GM12878 (cell line): ENCODE measurements around the gene RAN. TPM values are rescaled to one million over a fixed set of nuclear protein-coding genes. Genes with fewer than 3 reads are reported as not detected.
A peak's percentile ranks its signal among the peaks of the same experiment; 100 is the strongest.

Source experiments
- ATAC-seq: fragments of 200-7000 bp; cut with Tn5 transposase; 3 replicates; pipeline ENCODE4 v1.9.1; 2020; ENCODE audit warnings: mild to moderate bottlenecking, moderate library complexity
- BruUV-seq: library from RNA; stranded (reverse); fragments of 400-500 nt; replicated peaks from 2 replicates; lab custom pipeline; 2021; lab: Mats Ljungman, UMichigan
- CTCF ChIA-PET: fragments of 300-600 bp; sonication (Branson Sonifier 250); formaldehyde crosslinking; extraction: SDS; loops from one replicate; lab custom pipeline; 2021; ENCODE audit warnings: inconsistent platforms; lab: Yijun Ruan, JAX
- POLR2A ChIA-PET: fragments of 350-600 bp; formaldehyde crosslinking; extraction: SDS; loops from one replicate; lab custom pipeline; 2021; ENCODE audit warnings: inconsistent platforms; lab: Charles Lee
- RAD21 ChIA-PET: fragments of 300-600 bp; sonication (Branson Sonifier 250); formaldehyde crosslinking; loops from one replicate; lab custom pipeline; 2023; ENCODE audit warnings: antibody characterized with exemption; ENCODE audit not compliant: unreplicated experiment; lab: Charles Lee
- SMC1A ChIA-PET: fragments of 300-600 bp; sonication (Branson Sonifier 250); formaldehyde crosslinking; loops from one replicate; lab custom pipeline; 2023; ENCODE audit not compliant: unreplicated experiment, uncharacterized antibody; lab: Charles Lee
- DNase-seq: peaks from one replicate; pipeline ENCODE4 v3.0.0-alpha.2; 2011; ENCODE audit warnings: low read depth, low spot score
- FAIRE-seq: peaks from 3 replicates; lab custom pipeline; 2011; peaks lifted over from hg19 to GRCh38; lab: Jason Lieb, UNC
- H2AFZ ChIP-seq: 2 replicates; pipeline ENCODE4 v1.6.0; 2011; ENCODE audit warnings: low read depth, low read length, control low read depth; ENCODE audit not compliant: control insufficient read depth
- H3K27ac ChIP-seq: 2 replicates; pipeline ENCODE4 v1.5.1; 2011; ENCODE audit warnings: control low read depth; ENCODE audit not compliant: control insufficient read depth, insufficient read depth
- H3K27me3 ChIP-seq, 2 experiments: replicated peaks in 1 of 2; 2 replicates each; pipeline versions ENCODE4 v1.6.0 to v1.6.1; 2011; ENCODE audit warnings: low read length in 1 of 2; ENCODE audit not compliant: control insufficient read depth in 2 of 2, insufficient read depth in 2 of 2
- H3K36me3 ChIP-seq, 2 experiments: 2 replicates each; pipeline ENCODE4 v1.5.1; 2011; ENCODE audit warnings: low read length in 1 of 2; ENCODE audit not compliant: control insufficient read depth in 2 of 2, insufficient read depth in 2 of 2
- H3K4me1 ChIP-seq: 2 replicates; pipeline ENCODE4 v1.6.1; 2011; ENCODE audit warnings: mild to moderate bottlenecking, low read length, moderate library complexity, mixed read lengths; ENCODE audit not compliant: control insufficient read depth, insufficient read depth
- H3K4me2 ChIP-seq: 2 replicates; pipeline ENCODE4 v1.6.0; 2011; ENCODE audit warnings: control low read depth; ENCODE audit not compliant: control insufficient read depth, insufficient read depth
- H3K4me3 ChIP-seq: fragments of 200-600 bp; sonication (generic); 2 replicates; pipeline ENCODE4 v1.5.1; 2016
- H3K79me2 ChIP-seq: 2 replicates; pipeline ENCODE4 v1.6.0; 2011; ENCODE audit warnings: low read length; ENCODE audit not compliant: control insufficient read depth, insufficient read depth
- H3K9ac ChIP-seq: 2 replicates; pipeline ENCODE4 v1.8.0; 2011; ENCODE audit warnings: low read length, control low read depth, mixed read lengths; ENCODE audit not compliant: control insufficient read depth, insufficient read depth
- H3K9me3 ChIP-seq: replicated peaks from 3 replicates; pipeline ENCODE4 v1.5.1; 2011; ENCODE audit warnings: mild to moderate bottlenecking, low read length; ENCODE audit not compliant: control insufficient read depth, insufficient read depth
- H4K20me1 ChIP-seq: 2 replicates; pipeline ENCODE4 v1.6.0; 2011; ENCODE audit not compliant: control insufficient read depth, insufficient read depth
- EP300 ChIP-seq, 2 experiments: fragments of 150-350 bp in 1 of 2; IDR thresholded peaks; 2 replicates each; pipeline ENCODE4 v1.6.1; 2011 to 2012; ENCODE audit warnings: low read depth in 2 of 2, low read length in 2 of 2, borderline replicate concordance in 1 of 2, improper control_type of control experiment in 1 of 2, inconsistent platforms in 1 of 2; ENCODE audit not compliant: control insufficient read depth in 1 of 2
- FOXK2 ChIP-seq: fragments of 450-650 bp; IDR thresholded peaks from 2 replicates; pipeline ENCODE4 v1.6.1; 2017; ENCODE audit warnings: mild to moderate bottlenecking, moderate library complexity
- JUNB ChIP-seq: IDR thresholded peaks from 2 replicates; pipeline ENCODE4 v1.6.1; 2016; ENCODE audit warnings: antibody characterized with exemption, mild to moderate bottlenecking
- MYB ChIP-seq: fragments of 150-350 bp; IDR thresholded peaks from 2 replicates; pipeline ENCODE4 v1.6.1; 2014; ENCODE audit warnings: mild to moderate bottlenecking, low read depth, low read length, borderline replicate concordance
- NFXL1 ChIP-seq: fragments of 450-650 bp; IDR thresholded peaks from 2 replicates; pipeline ENCODE4 v1.6.1; 2017; ENCODE audit warnings: antibody characterized with exemption, mild to moderate bottlenecking, borderline replicate concordance
- NR2F1 ChIP-seq: fragments of 450-650 bp; conservative IDR thresholded peaks from 2 replicates; pipeline ENCODE4 v1.6.1; 2017; ENCODE audit warnings: mild to moderate bottlenecking
- PML ChIP-seq: IDR thresholded peaks from 2 replicates; pipeline ENCODE4 v1.6.1; 2012; ENCODE audit warnings: low read length, inconsistent platforms
- RB1 ChIP-seq: fragments of 450-650 bp; formaldehyde crosslinking; IDR thresholded peaks from 2 replicates; pipeline ENCODE4 v1.6.1; 2017; ENCODE audit warnings: mild to moderate bottlenecking, borderline replicate concordance
- WGBS: methylation state at CpG from one replicate; pipeline ENCODE4 v1.1.6; 2016; ENCODE audit warnings: low lambda C conversion rate; ENCODE audit not compliant: insufficient replicate concordance, insufficient coverage; ENCODE audit errors: missing lambda C conversion rate; 5-methylcytosine and 5-hydroxymethylcytosine counted together
- in situ Hi-C: fragments of 300-500 bp; cut with MboI; formaldehyde crosslinking; loops from 9 replicates; pipeline ENCODE4 v1.14.3; 2018; ENCODE audit warnings: mixed read lengths
- intact Hi-C: fragments of 100-400 bp; cut with micrococcal nuclease; formaldehyde crosslinking; loops from one replicate; pipeline ENCODE4 v1.14.2; 2022; ENCODE audit not compliant: unreplicated experiment
- polyA plus RNA-seq, 11 experiments: library from polyadenylated mRNA; depleted of rRNA in 4 of 11; unstranded in 6 of 11; stranded (reverse) in 5 of 11; fragments of >200 nt; fragmentation: Nextera tagmentation in 4 of 11; fragmentation: Illumina TruSeq in 1 of 11; extraction: Ambion mirVana in 4 of 11; extraction: Trizol in 1 of 11; gene quantifications; 1 replicate in 1 of 11; 2 replicates in 10 of 11; pipeline versions ENCODE4 v1.2.1 to v1.2.3, GENCODE V29; 2011 to 2016; ENCODE audit warnings: inconsistent platforms in 2 of 11, missing spikeins in 2 of 11, low read depth in 1 of 11
- total RNA-seq, 4 experiments: library from RNA; depleted of rRNA in 3 of 4; stranded (reverse); fragments of >200 nt in 3 of 4; fragmentation: Illumina TruSeq in 1 of 4; extraction: Trizol in 1 of 4; gene quantifications; 2 replicates each; pipeline versions ENCODE4 v1.2.1 to v1.2.3, GENCODE V29; 2013 to 2021
- TF ChIP-seq, protein P1 (sequence below): IDR thresholded peaks from 2 replicates; pipeline ENCODE4 v1.6.1; 2011; ENCODE audit warnings: borderline replicate concordance, low read depth, mild to moderate bottlenecking, moderate library complexity, low read length; ENCODE audit not compliant: insufficient read depth, poor library complexity, severe bottlenecking
- TF ChIP-seq, protein P2 (sequence below): IDR thresholded peaks from 2 replicates; pipeline ENCODE4 v1.6.1; 2012; ENCODE audit warnings: improper control_type of control experiment, low read depth, low read length; ENCODE audit not compliant: insufficient replicate concordance

The RAN gene
- total and polyA plus RNA-seq, 10 of the 15 experiments (the other 5 are each of a cell fraction or from before 2014, with no cell fraction given) = 1,598 to 3,769 (median 2,845) TPM

DNA sequence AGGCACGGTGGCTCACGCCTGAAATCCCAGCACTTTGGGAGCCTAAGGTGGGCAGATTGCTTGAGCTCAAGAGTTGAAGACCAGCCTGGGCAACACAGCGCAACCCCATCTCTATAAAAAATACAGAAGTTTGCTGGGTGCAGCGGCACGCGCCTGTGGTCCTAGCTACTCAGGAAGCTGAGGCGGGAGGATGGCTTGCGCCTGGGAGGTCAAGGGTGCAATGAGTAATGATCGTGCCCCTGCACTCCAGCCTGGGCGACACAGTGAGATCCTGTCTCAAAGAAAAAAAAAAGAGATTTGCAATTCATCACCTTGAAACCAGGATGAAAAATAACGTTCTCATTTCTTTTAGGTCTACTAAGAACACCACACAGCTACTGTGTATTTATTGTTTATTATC, 36.9 kb upstream of the RAN start:
- ChIA-PET CTCF (interaction anchor here (4.7 kb wide), 1 partner anchor 9 kb away, joined by 33 read pairs; no protein-coding TSS in a partner anchor), POLR2A (no interaction called here), SMC1A (interaction anchor here (1.3 kb wide), 1 partner anchor 9 kb away, joined by 3 read pairs; no protein-coding TSS in a partner anchor), RAD21 (interaction anchor here (1.9 kb wide), 1 partner anchor 17 kb away, joined by 5 read pairs; no protein-coding TSS in a partner anchor)
- no peak for ATAC-seq
- H4K20me1 ChIP-seq = no peaks in the 10 kb centered on the region
- H3K27me3 ChIP-seq = no peaks in the 10 kb centered on the region
- FAIRE-seq = no peak
- no peak overlapping the region for H3K4me2 ChIP-seq
- TF ChIP-seq, protein P1, sequence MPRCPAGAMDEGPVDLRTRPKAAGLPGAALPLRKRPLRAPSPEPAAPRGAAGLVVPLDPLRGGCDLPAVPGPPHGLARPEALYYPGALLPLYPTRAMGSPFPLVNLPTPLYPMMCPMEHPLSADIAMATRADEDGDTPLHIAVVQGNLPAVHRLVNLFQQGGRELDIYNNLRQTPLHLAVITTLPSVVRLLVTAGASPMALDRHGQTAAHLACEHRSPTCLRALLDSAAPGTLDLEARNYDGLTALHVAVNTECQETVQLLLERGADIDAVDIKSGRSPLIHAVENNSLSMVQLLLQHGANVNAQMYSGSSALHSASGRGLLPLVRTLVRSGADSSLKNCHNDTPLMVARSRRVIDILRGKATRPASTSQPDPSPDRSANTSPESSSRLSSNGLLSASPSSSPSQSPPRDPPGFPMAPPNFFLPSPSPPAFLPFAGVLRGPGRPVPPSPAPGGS = peak; percentile 56
- TF ChIP-seq NFXL1 = no peak
- no peak for TF ChIP-seq PML
- no peaks in the 10 kb centered on the region for H3K36me3 ChIP-seq
- BruUV-seq = no TSS peak
- DNase-seq = no peak
- H3K4me3 ChIP-seq = no peak overlapping the region
- intact Hi-C loops (loop anchor here (5.0 kb wide), 1 partner anchor 37 kb away; the partner anchor contains the start of gene RAN), in situ Hi-C loops (no loop called here)
- H3K4me1 ChIP-seq = peaks cover 5% of the 10 kb centered on the region
- H2AFZ ChIP-seq = no peak overlapping the region
- 93% methylated on average over 11 of the region's 11 CpGs for WGBS
- H3K9ac ChIP-seq = no peak overlapping the region
- H3K9me3 ChIP-seq = no peaks in the 10 kb centered on the region
- no peak overlapping the region for H3K27ac ChIP-seq
- H3K79me2 ChIP-seq = peaks cover 5% of the 10 kb centered on the region

DNA sequence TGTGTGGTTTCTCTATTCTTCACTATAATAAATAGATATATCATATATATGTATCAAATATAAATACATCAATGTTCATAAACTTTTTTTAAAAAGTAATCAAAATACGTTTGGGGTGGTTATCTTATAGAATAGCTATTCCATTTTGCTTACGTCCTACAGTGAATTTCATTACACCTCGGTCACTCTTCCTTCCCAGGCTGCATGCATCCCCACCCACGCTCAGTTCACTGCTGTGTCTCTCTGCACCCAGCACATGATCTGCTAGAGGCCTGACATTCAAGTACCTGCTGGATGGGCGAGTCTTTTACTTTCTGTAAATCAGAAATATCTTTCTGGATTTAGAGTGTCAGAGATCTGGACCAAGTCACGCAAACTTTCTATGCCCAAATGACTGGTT, 36.4 kb upstream of the RAN start:
- in situ Hi-C loops = no loop called here
- intact Hi-C loops = loop anchor here (5.0 kb wide), 1 partner anchor 37 kb away; the partner anchor contains the start of gene RAN
- ChIA-PET SMC1A (interaction anchor here (1.0 to 1.3 kb wide), 2 partner anchors 9 to 12 kb away, joined by 3 read pairs; no protein-coding TSS in a partner anchor), POLR2A (no interaction called here), CTCF (interaction anchor here (4.7 kb wide), 1 partner anchor 10 kb away, joined by 33 read pairs; no protein-coding TSS in a partner anchor), RAD21 (interaction anchor here (0.6 to 1.9 kb wide), 2 partner anchors 18 to 865 kb away, joined by 3 to 5 read pairs; no protein-coding TSS in a partner anchor)
- DNase-seq (no peak), FAIRE-seq (no peak), ATAC-seq (no peak)
- H3K9me3 ChIP-seq = no peaks in the 10 kb centered on the region
- H4K20me1 ChIP-seq = no peaks in the 10 kb centered on the region
- H3K36me3 ChIP-seq = no peaks in the 10 kb centered on the region
- H3K4me1 ChIP-seq = peaks cover 5% of the 10 kb centered on the region
- H3K9ac ChIP-seq = no peak overlapping the region
- H2AFZ ChIP-seq = no peak overlapping the region
- H3K4me3 ChIP-seq = no peak overlapping the region; the same call in 1 of the 2 replicates
- H3K4me2 ChIP-seq = no peak overlapping the region
- no peak overlapping the region for H3K27ac ChIP-seq
- WGBS = 72% methylated on average over 6 of the region's 6 CpGs
- no peaks in the 10 kb centered on the region for H3K27me3 ChIP-seq
- H3K79me2 ChIP-seq = peaks cover 5% of the 10 kb centered on the region
- no TSS peak for BruUV-seq
- TF ChIP-seq FOXK2 (no peak), MYB (no peak), EP300 (IDR thresholded peaks at IDR 0.05; ENCODE audit: borderline replicate concordance in 1 of 2, control insufficient read depth in 1 of 2, low read depth in 2 of 2, low read length in 2 of 2) (no peak), JUNB (no peak), RB1 (no peak), NR2F1 (no peak)
- TF ChIP-seq, protein P2, sequence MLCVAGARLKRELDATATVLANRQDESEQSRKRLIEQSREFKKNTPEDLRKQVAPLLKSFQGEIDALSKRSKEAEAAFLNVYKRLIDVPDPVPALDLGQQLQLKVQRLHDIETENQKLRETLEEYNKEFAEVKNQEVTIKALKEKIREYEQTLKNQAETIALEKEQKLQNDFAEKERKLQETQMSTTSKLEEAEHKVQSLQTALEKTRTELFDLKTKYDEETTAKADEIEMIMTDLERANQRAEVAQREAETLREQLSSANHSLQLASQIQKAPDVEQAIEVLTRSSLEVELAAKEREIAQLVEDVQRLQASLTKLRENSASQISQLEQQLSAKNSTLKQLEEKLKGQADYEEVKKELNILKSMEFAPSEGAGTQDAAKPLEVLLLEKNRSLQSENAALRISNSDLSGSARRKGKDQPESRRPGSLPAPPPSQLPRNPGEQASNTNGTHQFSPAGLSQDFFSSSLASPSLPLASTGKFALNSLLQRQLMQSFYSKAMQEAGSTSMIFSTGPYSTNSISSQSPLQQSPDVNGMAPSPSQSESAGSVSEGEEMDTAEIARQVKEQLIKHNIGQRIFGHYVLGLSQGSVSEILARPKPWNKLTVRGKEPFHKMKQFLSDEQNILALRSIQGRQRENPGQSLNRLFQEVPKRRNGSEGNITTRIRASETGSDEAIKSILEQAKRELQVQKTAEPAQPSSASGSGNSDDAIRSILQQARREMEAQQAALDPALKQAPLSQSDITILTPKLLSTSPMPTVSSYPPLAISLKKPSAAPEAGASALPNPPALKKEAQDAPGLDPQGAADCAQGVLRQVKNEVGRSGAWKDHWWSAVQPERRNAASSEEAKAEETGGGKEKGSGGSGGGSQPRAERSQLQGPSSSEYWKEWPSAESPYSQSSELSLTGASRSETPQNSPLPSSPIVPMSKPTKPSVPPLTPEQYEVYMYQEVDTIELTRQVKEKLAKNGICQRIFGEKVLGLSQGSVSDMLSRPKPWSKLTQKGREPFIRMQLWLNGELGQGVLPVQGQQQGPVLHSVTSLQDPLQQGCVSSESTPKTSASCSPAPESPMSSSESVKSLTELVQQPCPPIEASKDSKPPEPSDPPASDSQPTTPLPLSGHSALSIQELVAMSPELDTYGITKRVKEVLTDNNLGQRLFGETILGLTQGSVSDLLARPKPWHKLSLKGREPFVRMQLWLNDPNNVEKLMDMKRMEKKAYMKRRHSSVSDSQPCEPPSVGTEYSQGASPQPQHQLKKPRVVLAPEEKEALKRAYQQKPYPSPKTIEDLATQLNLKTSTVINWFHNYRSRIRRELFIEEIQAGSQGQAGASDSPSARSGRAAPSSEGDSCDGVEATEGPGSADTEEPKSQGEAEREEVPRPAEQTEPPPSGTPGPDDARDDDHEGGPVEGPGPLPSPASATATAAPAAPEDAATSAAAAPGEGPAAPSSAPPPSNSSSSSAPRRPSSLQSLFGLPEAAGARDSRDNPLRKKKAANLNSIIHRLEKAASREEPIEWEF = no peak
